Subcutaneous adipose tissue (tissue), 4 donors: ENCODE data around the gene CHMP4B. TPM values are rescaled to one million over a fixed set of nuclear protein-coding genes. Genes with fewer than 3 reads are reported as not detected.

Experiments
- CTCF ChIP-seq: fragments of 450-650 bp; IDR thresholded peaks from one replicate; pipeline ENCODE4 v1.5.1; 2016; ENCODE audit warnings: low read depth, mild to moderate bottlenecking, control low read depth, antibody characterized with exemption, moderate library complexity
- total RNA-seq, 4 donors: library from RNA; depleted of rRNA; stranded (reverse); fragments of >200 nt; gene quantifications; one replicate each; pipeline ENCODE4 v1.1.0, GENCODE V29; 2016

Gene CHMP4B
- total RNA-seq, 4 donors from 2014 or later = 68.0 to 79.5 (median 69.5) TPM

DNA sequence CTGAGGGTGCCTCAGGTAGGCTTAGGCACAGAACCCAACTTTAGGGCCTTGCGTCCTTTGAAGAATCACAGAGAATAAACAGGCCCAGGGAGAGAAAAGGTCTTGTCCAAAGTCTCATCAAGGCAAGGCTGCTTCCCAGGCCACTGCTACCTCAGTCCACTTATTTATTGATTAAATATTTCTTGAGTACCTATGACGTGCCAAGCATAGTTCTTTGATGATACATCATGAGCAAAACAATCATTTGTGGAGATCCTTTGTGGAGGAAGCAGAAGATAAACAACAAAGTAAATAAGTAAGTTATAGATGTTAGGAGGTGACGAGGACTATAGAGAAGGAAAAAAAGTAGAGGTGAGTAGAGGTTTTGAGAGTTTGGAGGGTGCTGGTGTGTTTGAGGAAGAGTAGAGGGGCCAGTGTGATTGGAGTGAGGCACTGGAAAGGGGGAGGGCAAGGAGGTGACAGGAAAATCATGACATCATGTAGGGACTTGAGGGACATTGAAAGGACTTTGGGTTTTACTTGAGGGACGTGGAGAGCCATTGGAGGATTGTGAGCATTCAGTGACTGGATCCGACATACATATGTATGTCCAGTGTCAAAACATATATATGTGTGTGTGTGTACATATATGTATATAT, 14.1 kb upstream of the CHMP4B start:
- TF ChIP-seq CTCF = no peak

DNA sequence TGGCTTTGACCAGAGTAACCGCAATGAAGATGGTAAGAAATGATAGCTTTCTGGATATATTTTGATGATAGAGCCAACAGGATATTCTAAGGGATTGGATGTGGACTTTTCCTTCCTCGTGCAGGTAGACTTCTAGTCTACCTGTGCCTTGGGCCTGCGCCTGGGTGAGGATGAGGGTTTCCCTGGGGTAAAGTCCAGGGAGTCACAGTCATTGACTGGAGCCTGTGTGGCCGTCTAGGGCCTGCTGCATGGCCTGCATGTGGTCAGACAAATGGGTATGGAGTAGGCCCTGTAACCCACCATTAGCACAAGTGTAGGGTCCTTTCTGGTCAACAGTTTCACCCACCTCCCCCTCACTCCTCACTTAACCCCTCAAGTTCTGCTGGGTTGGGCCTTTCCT, 12.7 kb upstream of the CHMP4B start:
- TF ChIP-seq CTCF = no peak

- TF ChIP-seq CTCF = no peak
Measured at GRCh38 chr20:33803921-33804337, 7.2 kb upstream of the CHMP4B start.

- no peak for TF ChIP-seq CTCF
Measured at GRCh38 chr20:33808388-33808787, 2.8 kb upstream of the CHMP4B start.

DNA sequence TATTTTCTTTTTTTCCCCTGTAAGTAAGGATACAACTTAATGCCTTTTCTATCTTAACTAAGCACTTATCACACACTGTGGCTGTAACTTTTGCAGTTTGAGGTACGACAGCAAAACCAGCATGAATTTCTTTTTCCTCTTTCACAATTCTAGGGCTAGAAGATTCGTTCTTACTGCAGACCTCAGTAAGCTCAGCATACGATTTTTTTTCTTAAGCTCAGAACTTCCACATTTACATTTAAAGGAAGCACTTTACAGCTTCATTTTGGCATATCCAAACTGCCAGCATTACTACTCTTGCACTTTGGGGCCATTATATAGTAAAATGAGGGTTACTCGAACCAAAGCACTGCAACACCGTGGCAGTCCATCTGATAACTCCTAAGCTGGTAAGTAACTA, 889 bp upstream of the CHMP4B start:
- TF ChIP-seq CTCF = no peak

DNA sequence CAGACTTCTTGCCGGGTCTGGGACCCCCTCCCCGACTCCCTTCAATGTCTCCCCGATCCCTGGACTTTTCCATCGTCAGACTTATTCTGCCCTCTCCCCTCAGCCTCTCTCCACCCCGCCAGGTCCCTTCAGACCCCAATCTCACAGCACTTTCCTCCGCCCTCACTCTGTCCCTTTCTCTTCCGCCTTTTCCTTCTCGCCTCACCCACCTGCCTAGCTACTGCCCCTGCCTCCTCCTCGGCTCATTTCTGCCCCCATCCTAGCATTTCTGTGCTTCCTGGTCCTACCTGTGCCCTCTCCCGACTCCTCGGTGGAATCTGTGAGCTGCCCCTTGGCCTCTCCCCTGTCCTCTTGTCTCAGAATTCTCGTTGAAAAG, 616 bp downstream of the CHMP4B start:
- TF ChIP-seq CTCF = no peak

GRCh38 chr20:33812152-33812849, 1.2 kb downstream of the CHMP4B start:
- no peak for TF ChIP-seq CTCF
